K562 (cell line): ENCODE results near the gene MCL1. TPM values are rescaled to one million over a fixed set of nuclear protein-coding genes. Genes with fewer than 3 reads are reported as not detected.

Experiments
- ARNT ChIP-seq, 2 experiments: fragments of 450-650 bp; IDR thresholded peaks; 2 replicates each; pipeline ENCODE4 v1.6.1; 2016; ENCODE audit warnings: mild to moderate bottlenecking in 1 of 2
- CREB1 ChIP-seq, 2 experiments: sonication (generic) in 1 of 2; formaldehyde crosslinking in 1 of 2; IDR thresholded peaks; 2 replicates each; pipeline versions ENCODE4 v1.6.1 to v1.8.0; 2012 to 2022; ENCODE audit warnings: inconsistent platforms in 1 of 2, mild to moderate bottlenecking in 1 of 2, missing genetic modification reagents in 1 of 2, moderate library complexity in 1 of 2
- E4F1 ChIP-seq: fragments of 250-450 bp; sonication (Bioruptor Pico); IDR thresholded peaks from 2 replicates; pipeline ENCODE4 v1.5.0; 2021; ENCODE audit warnings: mild to moderate bottlenecking, borderline replicate concordance
- EHMT2 ChIP-seq: fragments of 450-650 bp; IDR thresholded peaks from 2 replicates; pipeline ENCODE4 v1.6.1; 2018; ENCODE audit warnings: antibody characterized with exemption
- EP300 ChIP-seq: IDR thresholded peaks from 2 replicates; pipeline ENCODE4 v1.6.1; 2012; ENCODE audit warnings: low read length, improper control_type of control experiment
- GATA2 ChIP-seq: sonication (generic); formaldehyde crosslinking; IDR thresholded peaks from 2 replicates; pipeline ENCODE4 v1.4.0; 2020; ENCODE audit warnings: mild to moderate bottlenecking, missing genetic modification reagents
- HCFC1 ChIP-seq: IDR thresholded peaks from 2 replicates; pipeline ENCODE4 v1.6.1; 2012; ENCODE audit warnings: low read depth, low read length, improper control_type of control experiment
- MAX ChIP-seq: sonication (generic); formaldehyde crosslinking; IDR thresholded peaks from 2 replicates; pipeline ENCODE4 v1.9.0; 2022; ENCODE audit warnings: mild to moderate bottlenecking, missing genetic modification reagents
- RERE ChIP-seq: sonication (generic); formaldehyde crosslinking; IDR thresholded peaks from 2 replicates; pipeline ENCODE4 v1.8.0; 2023; ENCODE audit warnings: missing genetic modification reagents, mild to moderate bottlenecking, borderline replicate concordance
- SMC3 ChIP-seq: conservative IDR thresholded peaks from 2 replicates; pipeline ENCODE4 v1.6.1; 2011; ENCODE audit warnings: low read depth, low read length, improper control_type of control experiment; ENCODE audit not compliant: insufficient read depth
- SP1 ChIP-seq: sonication (generic); formaldehyde crosslinking; IDR thresholded peaks from 2 replicates; pipeline ENCODE4 v1.8.1; 2022; ENCODE audit warnings: mild to moderate bottlenecking, missing genetic modification reagents
- TFAM ChIP-seq: fragments of 250-450 bp; sonication (Bioruptor Pico); conservative IDR thresholded peaks from 2 replicates; pipeline ENCODE4 v1.5.0; 2021; ENCODE audit warnings: mild to moderate bottlenecking, moderate library complexity
- ZMIZ1 ChIP-seq, 2 experiments: fragments of 150-350 bp in 1 of 2; IDR thresholded peaks; 2 replicates each; pipeline ENCODE4 v1.6.1; 2012 to 2016; ENCODE audit warnings: low read depth in 2 of 2, low read length in 2 of 2, mild to moderate bottlenecking in 1 of 2, moderate library complexity in 1 of 2
- ZNF3 ChIP-seq: fragments of 250-450 bp; sonication (Bioruptor Pico); IDR thresholded peaks from 2 replicates; pipeline ENCODE4 v1.5.0; 2021; ENCODE audit warnings: mild to moderate bottlenecking, moderate library complexity
- ZNF408 ChIP-seq: fragments of 250-450 bp; sonication (Bioruptor Pico); IDR thresholded peaks from 2 replicates; pipeline ENCODE4 v1.4.0; 2020; ENCODE audit warnings: low read depth, mild to moderate bottlenecking, moderate library complexity
- ZNF444 ChIP-seq: fragments of 250-450 bp; sonication (Bioruptor Pico); IDR thresholded peaks from 2 replicates; pipeline ENCODE4 v1.4.0; 2020; ENCODE audit warnings: mild to moderate bottlenecking, moderate library complexity
- ZNF584 ChIP-seq: fragments of 200-800 bp; sonication (Bioruptor generic); IDR thresholded peaks from 2 replicates; pipeline ENCODE4 v1.6.1; 2016; ENCODE audit warnings: low read depth, mild to moderate bottlenecking, missing genetic modification characterization, missing compliant biosample characterization
- polyA plus RNA-seq, 8 experiments: library from polyadenylated mRNA; depleted of rRNA in 4 of 8; stranded (reverse) in 5 of 8; unstranded in 3 of 8; fragments of >200 nt; fragmentation: Nextera tagmentation in 2 of 8; fragmentation: Illumina TruSeq in 1 of 8; extraction: Ambion mirVana in 2 of 8; extraction: Trizol in 1 of 8; gene quantifications; 2 replicates each; pipeline versions ENCODE4 v1.2.1 to v1.2.3, GENCODE V29; 2011 to 2014; ENCODE audit warnings: inconsistent platforms in 1 of 8, missing spikeins in 1 of 8
- total RNA-seq, 7 experiments: library from RNA; depleted of rRNA in 6 of 7; stranded (reverse); fragments of >200 nt in 6 of 7; fragmentation: Illumina TruSeq in 2 of 7; extraction: Trizol in 2 of 7; gene quantifications; 2 replicates each; pipeline versions ENCODE4 v1.2.1 to v1.2.3, GENCODE V29; 2011 to 2021; ENCODE audit warnings: low replicate concordance in 1 of 7

The MCL1 gene
- total and polyA plus RNA-seq, 9 of the 15 experiments (the other 6 are each of a cell fraction or from before 2014, with no cell fraction given): 27.1 to 224 (median 138) TPM

- TF ChIP-seq ARNT (IDR thresholded peaks at IDR 0.05): no peak
- 0 out of 2 replicates have a peak, but pooled peaks have one; percentile 33 for TF ChIP-seq SP1
- no peak for TF ChIP-seq ZNF584 (CRISPR knock-in tag)
- no peak for TF ChIP-seq EHMT2
- TF ChIP-seq E4F1 (CRISPR knock-in tag): no peak
- no peak for TF ChIP-seq GATA2 (CRISPR knock-in tag)
- peak; percentile 58; the same call in 1 of the 2 replicates for TF ChIP-seq MAX (CRISPR knock-in tag)
- no peak for TF ChIP-seq EP300
- TF ChIP-seq CREB1 (IDR thresholded peaks at IDR 0.05): no peak
- peak; percentile 27; the same call in 1 of the 2 replicates for TF ChIP-seq CREB1 (CRISPR knock-in tag; IDR thresholded peaks at IDR 0.05)
- no peak for TF ChIP-seq RERE
- no peak for TF ChIP-seq ZNF444 (CRISPR knock-in tag)
- TF ChIP-seq HCFC1: 0 out of 2 replicates have a peak, but pooled peaks have one; percentile 13
- no peak for TF ChIP-seq ZNF3 (CRISPR knock-in tag)
- no peak for TF ChIP-seq TFAM (CRISPR knock-in tag)
- TF ChIP-seq SMC3: peak; percentile 76
- TF ChIP-seq ZMIZ1 (IDR thresholded peaks at IDR 0.05; ENCODE audit: low read depth in 2 of 2, low read length in 2 of 2): no peak
- no peak for TF ChIP-seq ZNF408 (CRISPR knock-in tag)
These were observed 19.4 kb downstream of the MCL1 start (continued) for GRCh38 chr1:150560011-150560438.
